HEK293T (cell line): ENCODE results near the gene DNAJB14.

Experiments used
- HDGF ChIP-seq: fragments of 450-650 bp; IDR thresholded peaks from 2 replicates; pipeline ENCODE4 v1.6.1; 2017; ENCODE audit warnings: antibody characterized with exemption, borderline replicate concordance
- SUZ12 ChIP-seq: fragments of 450-650 bp; IDR thresholded peaks from 2 replicates; pipeline ENCODE4 v1.6.1; 2016; ENCODE audit warnings: mild to moderate bottlenecking

GRCh38 chr4:99894161-99894997 lies 52.0 kb downstream of the DNAJB14 start, which contains the start of gene LAMTOR3:
- TF ChIP-seq HDGF (no peak), SUZ12 (no peak)
